GM18951 (cell line): ENCODE data around the gene SLC25A23.

ENCODE experiments used
- POLR2A ChIP-seq: IDR thresholded peaks from 4 replicates; pipeline ENCODE4 v1.6.1; 2011; ENCODE audit warnings: mild to moderate bottlenecking; ENCODE audit not compliant: insufficient read length, insufficient read depth; ENCODE audit errors: extremely low read depth
- in situ Hi-C: fragments of 300-500 bp; cut with MboI; formaldehyde crosslinking; loops from one replicate; pipeline ENCODE4 v1.12.0; 2022; ENCODE audit warnings: low sequenced_read_pairs, mixed read lengths, inconsistent platforms; ENCODE audit not compliant: unreplicated experiment

SLC25A23 gene

GRCh38 chr19:6458695-6459261 is 814 bp downstream of the SLC25A23 start:
- in situ Hi-C loops, result no loop called here
- no peak for TF ChIP-seq POLR2A

- in situ Hi-C loops, result no loop called here
- TF ChIP-seq POLR2A, result no peak
These were observed 1.5 kb downstream of the SLC25A23 start for GRCh38 chr19:6457958-6458694.

GRCh38 chr19:6455924-6456323 is 3.7 kb downstream of the SLC25A23 start:
- TF ChIP-seq POLR2A, result no peak
- in situ Hi-C loops, result no loop called here

- no peak for TF ChIP-seq POLR2A
- in situ Hi-C loops, result no loop called here
These were observed 5.5 kb downstream of the SLC25A23 start for GRCh38 chr19:6453951-6454565.

- no peak for TF ChIP-seq POLR2A
- in situ Hi-C loops, result no loop called here
These were observed 6.7 kb downstream of the SLC25A23 start for GRCh38 chr19:6452899-6453298.

- in situ Hi-C loops, result no loop called here
- TF ChIP-seq POLR2A, result no peak
These were observed 7.4 kb downstream of the SLC25A23 start for GRCh38 chr19:6452223-6452614.

- TF ChIP-seq POLR2A, result no peak
- in situ Hi-C loops, result no loop called here
These were observed 7.9 kb downstream of the SLC25A23 start for GRCh38 chr19:6451583-6452222.

- in situ Hi-C loops, result no loop called here
- no peak for TF ChIP-seq POLR2A
These were observed 9.4 kb downstream of the SLC25A23 start for GRCh38 chr19:6450166-6450565.

GRCh38 chr19:6448045-6448444 is 11.5 kb downstream of the SLC25A23 start:
- in situ Hi-C loops, result no loop called here
- no peak for TF ChIP-seq POLR2A

GRCh38 chr19:6446452-6446851 is 13.1 kb downstream of the SLC25A23 start:
- in situ Hi-C loops, result no loop called here
- TF ChIP-seq POLR2A, result no peak

GRCh38 chr19:6443986-6444385 is 15.6 kb downstream of the SLC25A23 start:
- TF ChIP-seq POLR2A, result no peak
- in situ Hi-C loops, result no loop called here

- TF ChIP-seq POLR2A, result no peak
- in situ Hi-C loops, result no loop called here
These were observed 17.4 kb downstream of the SLC25A23 start for GRCh38 chr19:6442087-6442688.

- in situ Hi-C loops, result no loop called here
- no peak for TF ChIP-seq POLR2A
These were observed 18.7 kb downstream of the SLC25A23 start for GRCh38 chr19:6440905-6441304.

GRCh38 chr19:6439743-6440142 is 19.8 kb downstream of the SLC25A23 start:
- in situ Hi-C loops, result no loop called here
- TF ChIP-seq POLR2A, result no peak

GRCh38 chr19:6433663-6434062 is 25.9 kb downstream of the SLC25A23 start, which contains the start of gene SLC25A41:
TSS of gene SLC25A41 (minus strand) at chr19:6433763. CDS start at chr19:6433693, 70 bp downstream.
- in situ Hi-C loops, result no loop called here
- no peak for TF ChIP-seq POLR2A
